Measurements from ENCODE around the gene SHLD1. TPM values are rescaled to one million over a fixed set of nuclear protein-coding genes. Genes with fewer than 3 reads are reported as not detected.

The SHLD1 gene
- polyA plus RNA-seq, 1 donor = 6.8 TPM

DNA sequence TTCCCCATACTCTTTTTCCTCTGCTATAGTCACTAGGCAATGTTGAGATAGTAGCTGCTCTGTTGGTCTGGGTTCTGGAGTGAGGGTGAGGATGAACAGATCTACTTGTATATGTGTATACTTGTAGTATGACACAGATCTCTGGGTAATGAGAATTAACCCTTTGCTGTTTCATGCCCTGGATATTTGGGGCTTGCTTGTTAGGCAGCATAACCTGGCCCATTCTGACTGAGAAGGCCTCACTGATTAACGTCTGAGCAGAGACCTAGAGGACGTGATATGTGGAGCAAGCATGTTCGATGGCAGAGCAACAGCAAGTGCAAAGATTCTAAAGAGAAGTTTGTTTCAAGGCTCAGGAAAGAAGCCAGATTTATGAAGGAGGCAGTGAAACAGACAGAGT lies 105.7 kb downstream of the SHLD1 start:
- DNase-seq = no peak

- no peak for DNase-seq
These were observed 109.4 kb downstream of the SHLD1 start for GRCh38 chr20:5859608-5860007.

DNA sequence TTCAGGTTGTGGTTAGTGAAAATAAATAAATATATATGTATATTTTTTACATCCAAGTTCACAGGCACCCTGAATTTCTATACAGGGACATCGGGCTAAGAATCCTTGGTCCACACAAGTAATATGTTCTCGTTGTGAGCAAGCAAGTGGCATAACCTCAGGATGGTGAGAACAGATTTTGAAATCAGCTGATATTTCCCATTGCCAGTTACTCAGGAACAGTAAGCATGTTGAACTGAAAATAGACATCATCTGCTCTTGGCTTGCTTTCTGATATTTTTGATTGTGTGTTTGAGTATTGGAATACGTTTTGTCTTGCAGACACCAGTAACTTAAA lies 112.5 kb downstream of the SHLD1 start:
- no peak for DNase-seq

DNA sequence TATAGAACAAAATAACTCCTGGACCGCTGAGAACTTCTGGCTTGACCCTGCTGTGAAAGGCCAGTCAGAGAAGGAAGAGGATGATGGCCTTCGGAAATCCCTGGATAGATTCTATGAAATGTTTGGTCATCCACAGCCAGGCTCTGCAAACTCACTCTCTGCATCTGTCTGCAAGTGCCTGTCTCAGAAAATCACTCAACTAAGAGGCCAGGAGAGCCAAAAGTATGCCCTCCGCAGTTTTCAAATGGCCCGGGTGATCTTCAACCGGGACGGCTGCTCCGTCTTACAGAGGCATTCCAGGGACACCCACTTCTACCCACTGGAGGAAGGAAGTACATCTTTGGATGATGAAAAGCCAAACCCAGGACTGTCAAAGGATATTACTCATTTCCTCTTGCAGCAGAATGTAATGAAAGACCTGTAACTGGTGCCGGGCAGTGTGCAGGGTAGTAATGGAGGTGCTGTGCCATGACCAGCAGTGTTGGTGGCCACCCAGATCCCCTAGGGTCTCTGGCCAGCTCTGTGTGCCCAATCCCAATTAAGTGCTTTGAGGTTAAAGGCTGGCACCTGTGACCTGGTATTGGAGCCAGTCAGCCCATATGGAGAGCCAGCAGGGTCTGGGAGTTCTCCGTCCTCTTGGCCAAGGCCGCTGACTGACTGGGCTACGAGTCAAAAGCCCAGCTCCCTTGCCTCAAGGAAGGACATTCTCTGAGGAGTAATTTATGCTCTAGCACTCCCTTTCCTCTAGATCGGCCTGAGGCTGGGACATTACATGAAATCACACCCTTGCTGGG lies 113.0 kb downstream of the SHLD1 start:
- no peak for DNase-seq

GRCh38 chr20:5864428-5864827 lies 114.2 kb downstream of the SHLD1 start:
- no peak for DNase-seq

- DNase-seq = no peak
These were observed 114.8 kb downstream of the SHLD1 start for GRCh38 chr20:5864873-5865587.

- DNase-seq = no peak
These were observed 115.4 kb downstream of the SHLD1 start for GRCh38 chr20:5865604-5866003.

GRCh38 chr20:5870568-5870981 lies 120.4 kb downstream of the SHLD1 start:
- no peak for DNase-seq

DNA sequence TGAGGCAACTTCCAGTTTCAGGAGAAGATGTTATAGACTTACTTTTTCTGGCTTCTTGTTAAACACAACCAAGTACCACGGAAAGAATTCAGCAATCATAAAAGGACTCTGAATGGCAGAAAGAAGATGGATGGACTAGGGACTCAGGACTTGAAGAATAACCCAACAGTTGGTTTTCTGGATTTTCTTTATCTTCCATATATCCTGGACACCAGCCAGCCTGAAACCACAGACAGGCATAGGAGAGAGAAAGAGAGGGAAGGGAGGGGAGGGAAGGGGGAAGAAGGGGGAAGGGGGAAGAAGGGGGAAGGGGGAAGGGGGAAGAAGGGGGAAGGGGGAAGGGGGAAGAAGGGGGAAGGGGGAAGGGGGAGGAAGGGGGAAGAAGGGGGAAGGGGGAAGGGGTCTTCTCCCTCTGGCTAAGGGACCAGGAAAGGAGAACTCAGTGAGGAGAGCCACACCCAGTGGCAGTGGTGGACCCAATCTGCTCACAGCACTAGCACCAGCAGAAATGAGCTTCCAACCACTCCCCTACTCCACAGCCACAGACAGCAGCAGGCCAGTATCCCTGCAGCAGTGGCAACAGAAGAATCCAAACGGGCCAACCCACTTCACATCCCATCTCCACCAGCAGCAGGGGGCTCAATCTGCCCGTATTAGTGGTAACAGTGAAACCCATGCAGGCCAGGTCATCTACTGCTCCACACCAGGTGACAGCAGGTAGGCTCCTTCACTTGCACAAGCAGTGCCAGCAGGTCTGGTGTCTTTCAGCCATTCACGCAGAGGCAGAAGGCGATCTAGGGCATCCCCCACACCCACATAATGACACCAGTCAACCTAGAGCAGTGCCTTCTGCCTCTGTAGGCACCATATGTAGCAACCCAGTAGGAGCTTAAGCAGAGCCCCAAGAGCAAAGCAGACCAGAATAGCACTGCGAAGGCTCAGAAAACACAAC lies 121.5 kb downstream of the SHLD1 start:
- DNase-seq = no peak

GRCh38 chr20:5877128-5877527 lies 126.9 kb downstream of the SHLD1 start:
- no peak for DNase-seq

- no peak for DNase-seq
These were observed 130.1 kb downstream of the SHLD1 start for GRCh38 chr20:5880326-5880725.

- no peak for DNase-seq
These were observed 131.5 kb downstream of the SHLD1 start for GRCh38 chr20:5881703-5882102.

- DNase-seq = no peak
These were observed 132.0 kb downstream of the SHLD1 start for GRCh38 chr20:5882166-5882565.

DNA sequence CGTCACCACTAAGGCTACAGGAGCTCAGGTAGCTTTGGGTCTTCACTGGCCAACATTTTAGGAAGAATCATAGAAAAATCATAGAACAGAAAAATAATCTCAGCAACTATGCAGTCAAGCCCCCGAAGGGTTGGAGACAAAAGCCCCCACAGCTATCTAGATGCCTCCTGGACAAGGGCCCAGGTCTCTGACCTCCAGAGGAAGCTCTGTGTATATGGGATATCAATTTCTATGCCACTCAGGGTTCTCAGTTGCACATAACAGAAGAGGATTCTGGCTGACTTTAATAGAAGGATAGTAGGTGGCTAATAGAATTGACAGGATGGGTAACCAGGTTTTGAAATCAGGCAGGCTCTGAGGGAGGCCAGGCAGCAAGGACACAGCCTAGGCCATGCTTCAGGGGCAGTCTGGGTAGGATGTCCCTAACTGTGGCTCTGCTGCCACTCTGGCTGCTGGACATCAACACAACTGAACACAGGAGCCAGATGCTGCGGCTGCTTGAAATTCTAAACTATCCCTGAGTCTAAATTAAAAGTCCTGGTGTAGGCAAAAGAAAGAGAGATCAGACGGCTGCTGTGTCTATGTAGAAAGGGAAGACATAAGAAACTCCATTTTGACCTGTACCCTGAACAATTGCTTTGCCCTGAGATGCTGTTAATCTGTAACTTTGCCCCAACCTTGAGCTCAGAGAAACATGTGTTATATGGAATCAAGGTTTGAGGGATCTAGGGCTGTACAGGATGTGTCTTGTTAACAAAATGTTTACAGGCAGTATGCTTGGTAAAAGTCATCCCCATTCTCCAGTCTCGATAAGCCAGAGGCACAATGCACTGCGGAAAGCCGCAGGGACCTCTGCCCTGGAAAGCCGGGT lies 134.5 kb downstream of the SHLD1 start:
- DNase-seq = no peak

GRCh38 chr20:5885866-5886265 lies 135.7 kb downstream of the SHLD1 start:
- DNase-seq = no peak

- no peak for DNase-seq
These were observed 136.6 kb downstream of the SHLD1 start for GRCh38 chr20:5886788-5887187.

GRCh38 chr20:5887386-5887785 lies 137.2 kb downstream of the SHLD1 start:
- no peak for DNase-seq

- DNase-seq = no peak
These were observed 137.8 kb downstream of the SHLD1 start for GRCh38 chr20:5888041-5888440.

DNA sequence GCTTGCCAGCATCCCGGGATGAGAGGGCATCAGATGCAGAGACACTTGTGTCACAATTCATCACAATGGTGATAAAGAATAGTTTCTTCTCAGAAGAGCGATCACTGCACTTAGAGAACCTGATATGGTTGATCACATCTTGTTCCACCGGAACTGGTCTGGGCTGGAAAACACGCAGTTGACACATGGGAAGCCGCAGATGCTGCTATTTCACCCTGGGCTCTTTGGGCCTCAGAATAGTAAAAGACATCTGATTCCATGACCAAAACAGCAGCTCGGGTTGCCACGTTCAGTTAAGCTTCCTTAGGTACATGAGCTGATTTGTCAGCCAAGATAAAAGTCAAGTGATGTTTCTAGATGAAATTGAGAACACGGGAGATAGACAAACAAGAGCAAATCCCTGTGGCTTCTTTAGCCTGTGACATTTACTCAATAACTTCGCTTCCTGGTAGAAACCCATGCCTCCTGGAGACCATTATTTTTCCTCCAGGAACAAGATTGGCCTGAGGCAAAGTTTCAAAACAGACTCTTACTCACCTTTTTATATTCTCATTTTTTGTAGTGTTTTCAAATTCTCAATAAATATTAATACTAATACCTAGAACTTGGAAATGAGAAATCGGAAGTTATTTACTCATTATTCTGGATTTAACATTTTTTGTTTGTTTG lies 140.7 kb downstream of the SHLD1 start:
- DNase-seq = no peak

- no peak for DNase-seq
These were observed 142.9 kb downstream of the SHLD1 start for GRCh38 chr20:5893052-5893451.

- DNase-seq = no peak
These were observed 143.4 kb downstream of the SHLD1 start for GRCh38 chr20:5893621-5894020.

GRCh38 chr20:5895626-5896025 lies 145.4 kb downstream of the SHLD1 start:
- DNase-seq = no peak

All from hindlimb muscle (tissue), 1 donor.